Muscle of arm (tissue), 12 donors: ENCODE results near the gene LRRC57. TPM values are rescaled to one million over a fixed set of nuclear protein-coding genes. Genes with fewer than 3 reads are reported as not detected.
A peak's percentile ranks its signal among the peaks of the same experiment; 100 is the strongest.
"Not testable (repeated sequence)": the region's sequence is repeated elsewhere in the genome, so short reads cannot be mapped to it uniquely, and the experiment has no call there.

Experiments
- DNase-seq: peaks from one replicate; pipeline ENCODE4 v3.0.0-alpha.2; 2013
- polyA plus RNA-seq, 12 donors: library from polyadenylated mRNA; unstranded; fragments of 120-200 nt; gene quantifications; one replicate each; pipeline ENCODE4 v1.2.1, GENCODE V29; 2013; ENCODE audit not compliant: insufficient read length in 12 of 12

The LRRC57 gene
- polyA plus RNA-seq, 12 donors = 13.6 to 27.5 (median 16.9) TPM; not detected in 1

GRCh38 chr15:42556550-42557207, 8.1 kb upstream of the LRRC57 start:
- not testable (repeated sequence) for DNase-seq

- DNase-seq = no peak
These were observed 5.0 kb upstream of the LRRC57 start for GRCh38 chr15:42553554-42553953.

- no peak for DNase-seq
These were observed 1.3 kb upstream of the LRRC57 start for GRCh38 chr15:42549741-42550392.

GRCh38 chr15:42549032-42549491, 469 bp upstream of the LRRC57 start:
- DNase-seq = no peak

- no peak for DNase-seq
These were observed 710 bp downstream of the LRRC57 start for GRCh38 chr15:42547918-42548248.

GRCh38 chr15:42544853-42545629, 3.6 kb downstream of the LRRC57 start:
- no peak for DNase-seq

GRCh38 chr15:42533246-42533645, 15.3 kb downstream of the LRRC57 start:
- DNase-seq = no peak

- DNase-seq = no peak
These were observed 19.6 kb downstream of the LRRC57 start for GRCh38 chr15:42528970-42529369.

- DNase-seq = no peak
These were observed 25.3 kb downstream of the LRRC57 start for GRCh38 chr15:42523331-42523730.

GRCh38 chr15:42511007-42511391, 37.6 kb downstream of the LRRC57 start:
- DNase-seq = no peak

- DNase-seq = no peak
These were observed 38.2 kb downstream of the LRRC57 start for GRCh38 chr15:42510258-42511006.

GRCh38 chr15:42508263-42508690, 40.3 kb downstream of the LRRC57 start:
- DNase-seq = no peak

GRCh38 chr15:42507514-42507913, 41.1 kb downstream of the LRRC57 start:
- DNase-seq = no peak

GRCh38 chr15:42504631-42505030, 44.0 kb downstream of the LRRC57 start:
- DNase-seq = no peak

- DNase-seq = no peak
These were observed 44.8 kb downstream of the LRRC57 start for GRCh38 chr15:42503825-42504224.

- no peak for DNase-seq
These were observed 46.1 kb downstream of the LRRC57 start for GRCh38 chr15:42502477-42502876.

GRCh38 chr15:42499858-42500609, 48.6 kb downstream of the LRRC57 start:
- no peak for DNase-seq

GRCh38 chr15:42498212-42499068, 50.2 kb downstream of the LRRC57 start:
- no peak for DNase-seq

GRCh38 chr15:42495361-42496212, 53.0 kb downstream of the LRRC57 start, which contains the start of gene SNAP23:
Gene SNAP23 (plus strand): TSS chr15:42495634. CDS start chr15:42511847, 16,213 bp downstream.
- peak; percentile 96 for DNase-seq
